K562 (cell line): ENCODE measurements around the gene GRB2. TPM values are rescaled to one million over a fixed set of nuclear protein-coding genes. Genes with fewer than 3 reads are reported as not detected.

Experiments
- BACH1 ChIP-seq: fragments of 200-800 bp; sonication (Bioruptor generic); IDR thresholded peaks from 2 replicates; pipeline ENCODE4 v1.6.1; 2016; ENCODE audit warnings: missing genetic modification characterization, missing compliant biosample characterization
- GABPB2 ChIP-seq: fragments of 250-450 bp; sonication (Bioruptor Pico); conservative IDR thresholded peaks from 2 replicates; pipeline ENCODE4 v1.5.1; 2021; ENCODE audit warnings: mild to moderate bottlenecking
- ZNF699 ChIP-seq: fragments of 250-450 bp; sonication (Bioruptor Pico); IDR thresholded peaks from 2 replicates; pipeline ENCODE4 v1.8.0; 2021; ENCODE audit warnings: mild to moderate bottlenecking, moderate library complexity; ENCODE audit not compliant: insufficient replicate concordance
- polyA plus RNA-seq, 8 experiments: library from polyadenylated mRNA; depleted of rRNA in 4 of 8; stranded (reverse) in 5 of 8; unstranded in 3 of 8; fragments of >200 nt; fragmentation: Nextera tagmentation in 2 of 8; fragmentation: Illumina TruSeq in 1 of 8; extraction: Ambion mirVana in 2 of 8; extraction: Trizol in 1 of 8; gene quantifications; 2 replicates each; pipeline versions ENCODE4 v1.2.1 to v1.2.3, GENCODE V29; 2011 to 2014; ENCODE audit warnings: inconsistent platforms in 1 of 8, missing spikeins in 1 of 8
- total RNA-seq, 7 experiments: library from RNA; depleted of rRNA in 6 of 7; stranded (reverse); fragments of >200 nt in 6 of 7; fragmentation: Illumina TruSeq in 2 of 7; extraction: Trizol in 2 of 7; gene quantifications; 2 replicates each; pipeline versions ENCODE4 v1.2.1 to v1.2.3, GENCODE V29; 2011 to 2021; ENCODE audit warnings: low replicate concordance in 1 of 7
- TF ChIP-seq, protein P1 (sequence below), 2 experiments: fragments of 450-650 bp in 1 of 2; sonication (generic) in 1 of 2; formaldehyde crosslinking in 1 of 2; IDR thresholded peaks; 2 replicates each; pipeline versions ENCODE4 v1.7.1 to v1.9.0; 2016 to 2022; ENCODE audit warnings: inconsistent platforms in 1 of 2, mild to moderate bottlenecking in 1 of 2, missing genetic modification reagents in 1 of 2
- TF ChIP-seq, protein P2 (sequence below): fragments of 250-450 bp; sonication (Bioruptor Pico); IDR thresholded peaks from 2 replicates; pipeline ENCODE4 v1.4.0; 2020
- TF ChIP-seq, protein P3 (sequence below): fragments of 450-650 bp; conservative IDR thresholded peaks from 2 replicates; pipeline ENCODE4 v1.6.1; 2016; ENCODE audit warnings: missing genetic modification characterization, low read depth, mild to moderate bottlenecking, missing compliant biosample characterization, moderate library complexity
- TF ChIP-seq, protein P4 (sequence below): fragments of 450-650 bp; IDR thresholded peaks from 2 replicates; pipeline ENCODE4 v1.6.1; 2016

The GRB2 gene
- total and polyA plus RNA-seq, 9 of the 15 experiments (the other 6 are each of a cell fraction or from before 2014, with no cell fraction given) = 57.2 to 136 (median 84.8) TPM

DNA sequence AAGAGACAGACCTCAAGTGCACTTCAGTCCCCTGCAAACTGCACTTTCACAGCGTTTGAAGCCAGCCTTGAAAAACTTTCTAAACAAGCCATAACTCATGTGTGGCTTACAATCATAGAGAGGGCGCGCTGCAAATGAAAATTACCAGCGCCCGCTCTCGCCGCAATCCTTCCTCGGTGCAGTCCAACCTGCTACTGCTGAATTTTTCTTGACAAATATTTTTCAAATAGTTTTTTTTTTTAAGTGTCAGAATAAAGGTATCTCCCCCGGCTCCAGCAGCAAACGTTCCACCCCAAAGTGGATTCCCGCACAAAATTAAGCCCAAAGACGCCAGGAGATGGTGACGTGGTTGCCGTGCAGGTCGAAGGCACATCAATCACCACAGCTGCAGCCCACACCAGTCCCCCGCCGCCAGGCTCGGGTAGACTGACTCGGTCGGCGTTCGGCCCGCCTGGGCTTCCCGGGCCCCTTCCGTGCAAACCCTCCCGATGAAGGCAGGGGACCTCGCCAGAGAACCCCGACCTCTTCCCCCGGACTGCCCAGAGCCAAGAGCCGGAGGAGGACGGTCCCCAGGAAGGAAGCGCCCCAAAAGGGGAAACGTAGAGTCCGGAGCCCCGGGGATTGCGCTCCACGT lies 630 bp downstream of the GRB2 start (continued):
- TF ChIP-seq, protein P1, sequence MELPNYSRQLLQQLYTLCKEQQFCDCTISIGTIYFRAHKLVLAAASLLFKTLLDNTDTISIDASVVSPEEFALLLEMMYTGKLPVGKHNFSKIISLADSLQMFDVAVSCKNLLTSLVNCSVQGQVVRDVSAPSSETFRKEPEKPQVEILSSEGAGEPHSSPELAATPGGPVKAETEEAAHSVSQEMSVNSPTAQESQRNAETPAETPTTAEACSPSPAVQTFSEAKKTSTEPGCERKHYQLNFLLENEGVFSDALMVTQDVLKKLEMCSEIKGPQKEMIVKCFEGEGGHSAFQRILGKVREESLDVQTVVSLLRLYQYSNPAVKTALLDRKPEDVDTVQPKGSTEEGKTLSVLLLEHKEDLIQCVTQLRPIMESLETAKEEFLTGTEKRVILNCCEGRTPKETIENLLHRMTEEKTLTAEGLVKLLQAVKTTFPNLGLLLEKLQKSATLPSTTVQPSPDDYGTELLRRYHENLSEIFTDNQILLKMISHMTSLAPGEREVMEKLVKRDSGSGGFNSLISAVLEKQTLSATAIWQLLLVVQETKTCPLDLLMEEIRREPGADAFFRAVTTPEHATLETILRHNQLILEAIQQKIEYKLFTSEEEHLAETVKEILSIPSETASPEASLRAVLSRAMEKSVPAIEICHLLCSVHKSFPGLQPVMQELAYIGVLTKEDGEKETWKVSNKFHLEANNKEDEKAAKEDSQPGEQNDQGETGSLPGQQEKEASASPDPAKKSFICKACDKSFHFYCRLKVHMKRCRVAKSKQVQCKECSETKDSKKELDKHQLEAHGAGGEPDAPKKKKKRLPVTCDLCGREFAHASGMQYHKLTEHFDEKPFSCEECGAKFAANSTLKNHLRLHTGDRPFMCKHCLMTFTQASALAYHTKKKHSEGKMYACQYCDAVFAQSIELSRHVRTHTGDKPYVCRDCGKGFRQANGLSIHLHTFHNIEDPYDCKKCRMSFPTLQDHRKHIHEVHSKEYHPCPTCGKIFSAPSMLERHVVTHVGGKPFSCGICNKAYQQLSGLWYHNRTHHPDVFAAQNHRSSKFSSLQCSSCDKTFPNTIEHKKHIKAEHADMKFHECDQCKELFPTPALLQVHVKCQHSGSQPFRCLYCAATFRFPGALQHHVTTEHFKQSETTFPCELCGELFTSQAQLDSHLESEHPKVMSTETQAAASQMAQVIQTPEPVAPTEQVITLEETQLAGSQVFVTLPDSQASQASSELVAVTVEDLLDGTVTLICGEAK (IDR thresholded peaks at IDR 0.05) = peak; percentile 2; the same call in 1 of the 2 replicates
- TF ChIP-seq, protein P1 (CRISPR knock-in tag; IDR thresholded peaks at IDR 0.05) = no peak
- TF ChIP-seq BACH1 (tag) = no peak
- no peak for TF ChIP-seq GABPB2 (CRISPR knock-in tag)
- TF ChIP-seq, protein P2, sequence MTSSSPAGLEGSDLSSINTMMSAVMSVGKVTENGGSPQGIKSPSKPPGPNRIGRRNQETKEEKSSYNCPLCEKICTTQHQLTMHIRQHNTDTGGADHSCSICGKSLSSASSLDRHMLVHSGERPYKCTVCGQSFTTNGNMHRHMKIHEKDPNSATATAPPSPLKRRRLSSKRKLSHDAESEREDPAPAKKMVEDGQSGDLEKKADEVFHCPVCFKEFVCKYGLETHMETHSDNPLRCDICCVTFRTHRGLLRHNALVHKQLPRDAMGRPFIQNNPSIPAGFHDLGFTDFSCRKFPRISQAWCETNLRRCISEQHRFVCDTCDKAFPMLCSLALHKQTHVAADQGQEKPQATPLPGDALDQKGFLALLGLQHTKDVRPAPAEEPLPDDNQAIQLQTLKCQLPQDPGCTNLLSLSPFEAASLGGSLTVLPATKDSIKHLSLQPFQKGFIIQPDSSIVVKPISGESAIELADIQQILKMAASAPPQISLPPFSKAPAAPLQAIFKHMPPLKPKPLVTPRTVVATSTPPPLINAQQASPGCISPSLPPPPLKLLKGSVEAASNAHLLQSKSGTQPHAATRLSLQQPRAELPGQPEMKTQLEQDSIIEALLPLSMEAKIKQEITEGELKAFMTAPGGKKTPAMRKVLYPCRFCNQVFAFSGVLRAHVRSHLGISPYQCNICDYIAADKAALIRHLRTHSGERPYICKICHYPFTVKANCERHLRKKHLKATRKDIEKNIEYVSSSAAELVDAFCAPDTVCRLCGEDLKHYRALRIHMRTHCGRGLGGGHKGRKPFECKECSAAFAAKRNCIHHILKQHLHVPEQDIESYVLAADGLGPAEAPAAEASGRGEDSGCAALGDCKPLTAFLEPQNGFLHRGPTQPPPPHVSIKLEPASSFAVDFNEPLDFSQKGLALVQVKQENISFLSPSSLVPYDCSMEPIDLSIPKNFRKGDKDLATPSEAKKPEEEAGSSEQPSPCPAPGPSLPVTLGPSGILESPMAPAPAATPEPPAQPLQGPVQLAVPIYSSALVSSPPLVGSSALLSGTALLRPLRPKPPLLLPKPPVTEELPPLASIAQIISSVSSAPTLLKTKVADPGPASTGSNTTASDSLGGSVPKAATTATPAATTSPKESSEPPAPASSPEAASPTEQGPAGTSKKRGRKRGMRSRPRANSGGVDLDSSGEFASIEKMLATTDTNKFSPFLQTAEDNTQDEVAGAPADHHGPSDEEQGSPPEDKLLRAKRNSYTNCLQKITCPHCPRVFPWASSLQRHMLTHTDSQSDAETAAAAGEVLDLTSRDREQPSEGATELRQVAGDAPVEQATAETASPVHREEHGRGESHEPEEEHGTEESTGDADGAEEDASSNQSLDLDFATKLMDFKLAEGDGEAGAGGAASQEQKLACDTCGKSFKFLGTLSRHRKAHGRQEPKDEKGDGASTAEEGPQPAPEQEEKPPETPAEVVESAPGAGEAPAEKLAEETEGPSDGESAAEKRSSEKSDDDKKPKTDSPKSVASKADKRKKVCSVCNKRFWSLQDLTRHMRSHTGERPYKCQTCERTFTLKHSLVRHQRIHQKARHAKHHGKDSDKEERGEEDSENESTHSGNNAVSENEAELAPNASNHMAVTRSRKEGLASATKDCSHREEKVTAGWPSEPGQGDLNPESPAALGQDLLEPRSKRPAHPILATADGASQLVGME (CRISPR knock-in tag) = 0 out of 2 replicates have a peak, but pooled peaks have one; percentile 48
- TF ChIP-seq, protein P3, sequence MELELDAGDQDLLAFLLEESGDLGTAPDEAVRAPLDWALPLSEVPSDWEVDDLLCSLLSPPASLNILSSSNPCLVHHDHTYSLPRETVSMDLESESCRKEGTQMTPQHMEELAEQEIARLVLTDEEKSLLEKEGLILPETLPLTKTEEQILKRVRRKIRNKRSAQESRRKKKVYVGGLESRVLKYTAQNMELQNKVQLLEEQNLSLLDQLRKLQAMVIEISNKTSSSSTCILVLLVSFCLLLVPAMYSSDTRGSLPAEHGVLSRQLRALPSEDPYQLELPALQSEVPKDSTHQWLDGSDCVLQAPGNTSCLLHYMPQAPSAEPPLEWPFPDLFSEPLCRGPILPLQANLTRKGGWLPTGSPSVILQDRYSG (tag) = no peak
- TF ChIP-seq ZNF699 = no peak
- TF ChIP-seq, protein P4, sequence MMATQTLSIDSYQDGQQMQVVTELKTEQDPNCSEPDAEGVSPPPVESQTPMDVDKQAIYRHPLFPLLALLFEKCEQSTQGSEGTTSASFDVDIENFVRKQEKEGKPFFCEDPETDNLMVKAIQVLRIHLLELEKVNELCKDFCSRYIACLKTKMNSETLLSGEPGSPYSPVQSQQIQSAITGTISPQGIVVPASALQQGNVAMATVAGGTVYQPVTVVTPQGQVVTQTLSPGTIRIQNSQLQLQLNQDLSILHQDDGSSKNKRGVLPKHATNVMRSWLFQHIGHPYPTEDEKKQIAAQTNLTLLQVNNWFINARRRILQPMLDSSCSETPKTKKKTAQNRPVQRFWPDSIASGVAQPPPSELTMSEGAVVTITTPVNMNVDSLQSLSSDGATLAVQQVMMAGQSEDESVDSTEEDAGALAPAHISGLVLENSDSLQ = peak; percentile 85
